Measurements from ENCODE around the gene ADGRD1.
A peak's percentile ranks its signal among the peaks of the same experiment; 100 is the strongest.
"Not testable (repeated sequence)": the region's sequence is repeated elsewhere in the genome, so short reads cannot be mapped to it uniquely, and the experiment has no call there.

The ADGRD1 gene

GRCh38 chr12:131121705-131122405 lies 168.1 kb downstream of the ADGRD1 start:
- DNase-seq (ENCODE audit: low read depth), result no peak

- no peak for DNase-seq (ENCODE audit: low read depth)
Measured at GRCh38 chr12:131122631-131123030, 168.9 kb downstream of the ADGRD1 start.

GRCh38 chr12:131123817-131124216 lies 170.1 kb downstream of the ADGRD1 start:
- DNase-seq (ENCODE audit: low read depth), result no peak

- DNase-seq (ENCODE audit: low read depth), result no peak
Measured at GRCh38 chr12:131124487-131125280, 171.0 kb downstream of the ADGRD1 start.

GRCh38 chr12:131126662-131127173 lies 173.0 kb downstream of the ADGRD1 start:
- no peak for DNase-seq (ENCODE audit: low read depth)

- no peak for DNase-seq (ENCODE audit: low read depth)
Measured at GRCh38 chr12:131128556-131128955, 174.8 kb downstream of the ADGRD1 start.

- DNase-seq (ENCODE audit: low read depth), result not testable (repeated sequence)
Measured at GRCh38 chr12:131128966-131129619, 175.4 kb downstream of the ADGRD1 start.

GRCh38 chr12:131129839-131130238 lies 176.1 kb downstream of the ADGRD1 start:
- DNase-seq (ENCODE audit: low read depth), result no peak

GRCh38 chr12:131130311-131130911 lies 176.7 kb downstream of the ADGRD1 start:
- DNase-seq (ENCODE audit: low read depth), result no peak

GRCh38 chr12:131131077-131131807 lies 177.5 kb downstream of the ADGRD1 start:
- DNase-seq (ENCODE audit: low read depth), result no peak

- no peak for DNase-seq (ENCODE audit: low read depth)
Measured at GRCh38 chr12:131131808-131132117, 178.1 kb downstream of the ADGRD1 start.

GRCh38 chr12:131132118-131132892 lies 178.6 kb downstream of the ADGRD1 start:
- DNase-seq (ENCODE audit: low read depth), result peak; percentile 75

- no peak for DNase-seq (ENCODE audit: low read depth)
Measured at GRCh38 chr12:131133015-131133905, 179.6 kb downstream of the ADGRD1 start.

- DNase-seq (ENCODE audit: low read depth), result no peak
Measured at GRCh38 chr12:131133994-131134393, 180.3 kb downstream of the ADGRD1 start.

- no peak for DNase-seq (ENCODE audit: low read depth)
Measured at GRCh38 chr12:131134523-131135310, 181.0 kb downstream of the ADGRD1 start.

- no peak for DNase-seq (ENCODE audit: low read depth)
Measured at GRCh38 chr12:131135311-131135785, 181.6 kb downstream of the ADGRD1 start.

- DNase-seq (ENCODE audit: low read depth), result no peak
Measured at GRCh38 chr12:131135786-131136538, 182.3 kb downstream of the ADGRD1 start.

GRCh38 chr12:131136539-131136872 lies 182.8 kb downstream of the ADGRD1 start:
- DNase-seq (ENCODE audit: low read depth), result no peak
